Upper lobe of left lung (tissue), 4 donors: ENCODE measurements around the gene AAK1.

Source experiments
- POLR2A ChIP-seq, 4 donors: fragments of 450-650 bp; IDR thresholded peaks; one replicate each; pipeline ENCODE4 v1.5.1; 2016 to 2017; ENCODE audit warnings: antibody characterized with exemption in 4 of 4, mild to moderate bottlenecking in 2 of 4
- POLR2AphosphoS5 ChIP-seq, 2 donors: sonication (generic); formaldehyde crosslinking; IDR thresholded peaks; one replicate each; pipeline ENCODE4 v1.5.1; 2017; ENCODE audit warnings: antibody characterized with exemption in 2 of 2
- TF ChIP-seq, protein P1 (sequence below), 6 experiments: fragments of 450-650 bp in 4 of 6; fragments of 200-600 bp in 2 of 6; sonication (generic) in 2 of 6; IDR thresholded peaks; one replicate each; pipeline ENCODE4 v1.5.1; 2016 to 2019; ENCODE audit warnings: antibody characterized with exemption in 6 of 6

DNA sequence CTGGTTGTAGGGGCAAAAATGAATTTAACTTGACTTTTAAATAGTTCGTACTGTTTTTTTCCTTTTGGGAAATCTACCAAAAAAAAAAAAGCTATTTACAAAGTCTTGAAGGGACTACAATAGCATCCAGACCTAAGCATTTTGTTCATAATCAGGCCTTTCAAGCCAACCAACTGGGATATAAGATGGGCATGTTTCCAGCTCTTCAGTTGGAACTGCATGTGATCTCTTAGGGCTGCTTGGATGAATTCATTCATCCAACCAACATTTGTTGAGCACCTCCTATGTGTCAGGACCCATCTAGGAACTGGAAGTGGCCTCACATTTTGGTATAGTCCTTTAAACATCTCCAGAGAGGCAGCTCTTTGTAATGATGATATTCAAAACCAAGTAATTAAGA is 98.6 kb downstream of the AAK1 start:
- TF ChIP-seq, protein P1, sequence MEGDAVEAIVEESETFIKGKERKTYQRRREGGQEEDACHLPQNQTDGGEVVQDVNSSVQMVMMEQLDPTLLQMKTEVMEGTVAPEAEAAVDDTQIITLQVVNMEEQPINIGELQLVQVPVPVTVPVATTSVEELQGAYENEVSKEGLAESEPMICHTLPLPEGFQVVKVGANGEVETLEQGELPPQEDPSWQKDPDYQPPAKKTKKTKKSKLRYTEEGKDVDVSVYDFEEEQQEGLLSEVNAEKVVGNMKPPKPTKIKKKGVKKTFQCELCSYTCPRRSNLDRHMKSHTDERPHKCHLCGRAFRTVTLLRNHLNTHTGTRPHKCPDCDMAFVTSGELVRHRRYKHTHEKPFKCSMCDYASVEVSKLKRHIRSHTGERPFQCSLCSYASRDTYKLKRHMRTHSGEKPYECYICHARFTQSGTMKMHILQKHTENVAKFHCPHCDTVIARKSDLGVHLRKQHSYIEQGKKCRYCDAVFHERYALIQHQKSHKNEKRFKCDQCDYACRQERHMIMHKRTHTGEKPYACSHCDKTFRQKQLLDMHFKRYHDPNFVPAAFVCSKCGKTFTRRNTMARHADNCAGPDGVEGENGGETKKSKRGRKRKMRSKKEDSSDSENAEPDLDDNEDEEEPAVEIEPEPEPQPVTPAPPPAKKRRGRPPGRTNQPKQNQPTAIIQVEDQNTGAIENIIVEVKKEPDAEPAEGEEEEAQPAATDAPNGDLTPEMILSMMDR (IDR thresholded peaks at IDR 0.05): no peak
- no peak for TF ChIP-seq POLR2AphosphoS5 (IDR thresholded peaks at IDR 0.05)
- no peak for TF ChIP-seq POLR2A (IDR thresholded peaks at IDR 0.05)
